ENCODE measurements around the gene PSMB2.
"Not testable (repeated sequence)": the region's sequence is repeated elsewhere in the genome, so short reads cannot be mapped to it uniquely, and the experiment has no call there.

PSMB2 gene

DNA sequence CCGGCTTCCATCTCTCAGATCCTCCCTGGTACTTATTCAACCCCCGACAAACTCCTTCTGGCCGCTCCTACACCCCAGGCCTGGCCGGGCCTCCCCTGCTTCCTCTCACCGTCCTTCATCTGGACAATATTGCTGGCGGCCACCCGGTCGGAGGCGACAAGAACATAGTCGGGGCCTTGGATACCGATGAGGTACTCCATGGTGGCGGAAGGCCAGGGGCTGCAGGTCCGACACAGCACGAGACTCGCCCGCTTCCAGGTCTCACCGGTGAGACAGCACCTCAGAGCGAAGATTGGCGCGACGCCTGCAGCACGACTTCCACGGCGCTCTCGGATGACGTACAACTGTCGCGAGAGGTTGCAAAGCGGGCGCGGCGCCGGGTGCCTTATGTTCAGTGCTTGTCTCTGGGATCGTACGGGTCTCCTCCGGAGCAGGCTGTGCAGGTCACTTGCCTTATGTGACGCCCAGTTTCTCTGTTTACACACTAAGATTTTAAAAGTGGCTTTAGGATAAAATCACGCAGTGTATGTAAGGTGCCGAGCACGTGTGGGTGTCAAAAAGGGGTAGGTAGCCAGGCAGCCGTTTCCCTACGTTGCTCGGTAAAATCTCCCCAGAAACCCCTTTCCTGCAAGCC is at the start of gene PSMB2:
Gene PSMB2, minus strand, starts transcription at position 294 of the 634 bp plus-strand sequence. Its CDS starts 94 bp downstream, at position 200.
- peak; percentile 97 for DNase-seq

GRCh38 chr1:35691080-35691479 is 49.8 kb upstream of the PSMB2 start:
- DNase-seq = no peak

DNA sequence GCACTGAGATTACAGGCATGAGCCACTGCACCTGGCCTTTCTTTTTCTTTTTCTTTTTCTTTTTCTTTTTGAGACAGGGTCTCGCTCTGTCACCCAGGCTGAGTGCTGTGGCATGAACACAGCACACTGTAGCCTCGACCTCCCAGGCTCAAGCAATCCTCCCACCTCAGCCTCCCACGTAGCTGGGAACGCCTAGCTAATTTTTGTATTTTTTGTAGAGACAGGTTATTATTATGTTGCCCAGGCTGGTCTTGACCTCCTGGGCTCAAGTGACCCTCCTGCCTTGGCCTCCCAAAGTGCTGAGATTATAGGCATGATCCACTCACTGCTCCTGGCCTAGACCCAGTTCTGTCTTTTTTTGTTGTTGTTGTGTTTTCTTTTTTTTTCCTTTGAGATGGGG is 48.8 kb upstream of the PSMB2 start:
- DNase-seq = not testable (repeated sequence)

DNA sequence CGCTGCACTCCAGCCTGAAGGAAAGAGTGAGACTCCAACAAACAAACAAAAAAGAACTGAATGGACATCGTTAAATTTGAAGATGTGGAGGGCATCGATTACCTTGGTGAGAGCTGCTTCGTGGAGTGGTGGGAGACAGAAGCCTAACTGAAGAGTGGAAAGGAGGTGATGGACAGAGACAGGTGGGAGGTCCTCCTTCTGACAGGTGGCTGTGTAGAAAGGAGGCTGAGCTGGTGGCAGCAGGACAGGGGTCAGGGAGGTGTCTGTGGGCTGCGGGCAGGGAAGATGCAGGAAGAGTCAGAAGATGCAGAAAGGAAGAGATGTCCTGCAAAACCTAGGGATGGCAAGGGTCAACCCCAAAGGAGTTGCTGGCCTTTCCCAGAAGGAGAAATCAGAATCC is 46.8 kb upstream of the PSMB2 start:
- no peak for DNase-seq

- no peak for DNase-seq
Observed at GRCh38 chr1:35683012-35683411, 41.7 kb upstream of the PSMB2 start.

GRCh38 chr1:35680271-35680670 is 38.9 kb upstream of the PSMB2 start:
- DNase-seq = no peak

DNA sequence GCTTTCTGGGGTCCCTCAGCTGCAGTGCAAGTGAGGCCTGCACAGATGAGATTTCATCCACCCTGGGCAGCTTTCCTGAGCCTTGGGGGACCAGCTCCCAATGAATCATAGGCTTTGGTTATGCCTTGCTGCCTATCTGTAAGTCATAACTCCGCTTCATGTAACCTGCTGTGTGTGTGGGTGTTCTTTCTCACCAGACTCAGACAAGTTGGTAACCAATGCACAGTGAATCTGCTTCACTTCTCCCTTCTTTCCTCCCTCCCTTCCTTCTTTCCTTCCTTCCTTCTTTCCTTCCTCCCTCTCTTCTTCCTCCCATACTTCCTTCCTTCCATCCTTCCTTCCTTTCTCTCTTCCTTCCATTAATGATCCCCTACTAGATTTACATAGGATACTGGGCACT is 34.4 kb upstream of the PSMB2 start:
- no peak for DNase-seq

DNA sequence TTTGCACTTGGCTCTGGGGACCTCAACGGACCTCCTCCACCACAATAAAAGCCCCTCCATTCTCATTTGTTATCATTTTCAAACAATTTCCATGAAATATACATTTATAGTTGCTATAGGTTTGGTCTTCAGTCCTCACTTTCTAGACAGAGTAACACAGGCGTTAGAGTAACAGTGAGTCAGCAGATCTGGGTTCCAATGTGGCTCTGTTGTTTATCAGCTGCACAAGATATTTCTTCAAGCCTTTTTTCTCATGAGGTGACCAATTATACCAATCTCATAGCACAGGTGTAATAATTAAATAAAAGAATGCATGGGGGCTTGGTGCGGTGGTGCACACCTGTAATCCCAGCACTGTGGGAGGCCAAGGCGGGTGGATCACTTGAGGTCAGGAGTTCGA is 32.8 kb upstream of the PSMB2 start:
- no peak for DNase-seq

GRCh38 chr1:35672116-35672515 is 30.8 kb upstream of the PSMB2 start:
- DNase-seq = no peak

DNA sequence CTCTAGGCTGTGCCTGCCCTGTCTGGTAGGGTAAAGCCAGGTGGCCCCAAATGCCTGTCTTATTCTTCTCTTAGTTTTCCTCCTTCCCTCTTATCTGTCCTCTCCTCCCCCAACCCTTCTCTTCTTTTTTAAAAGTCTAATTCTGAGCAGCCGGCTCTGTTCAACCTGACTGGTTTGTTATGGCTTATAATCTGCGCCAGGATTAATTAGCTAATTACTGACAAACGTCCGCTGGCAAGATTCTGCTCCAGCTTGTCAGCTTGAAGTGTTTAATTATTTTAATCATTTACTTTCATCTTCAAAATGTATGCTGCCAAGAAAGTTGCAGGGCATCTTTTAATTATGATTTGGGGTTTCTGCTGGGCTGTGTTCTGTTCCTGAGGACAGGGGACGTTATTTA is 27.2 kb upstream of the PSMB2 start:
- no peak for DNase-seq

DNA sequence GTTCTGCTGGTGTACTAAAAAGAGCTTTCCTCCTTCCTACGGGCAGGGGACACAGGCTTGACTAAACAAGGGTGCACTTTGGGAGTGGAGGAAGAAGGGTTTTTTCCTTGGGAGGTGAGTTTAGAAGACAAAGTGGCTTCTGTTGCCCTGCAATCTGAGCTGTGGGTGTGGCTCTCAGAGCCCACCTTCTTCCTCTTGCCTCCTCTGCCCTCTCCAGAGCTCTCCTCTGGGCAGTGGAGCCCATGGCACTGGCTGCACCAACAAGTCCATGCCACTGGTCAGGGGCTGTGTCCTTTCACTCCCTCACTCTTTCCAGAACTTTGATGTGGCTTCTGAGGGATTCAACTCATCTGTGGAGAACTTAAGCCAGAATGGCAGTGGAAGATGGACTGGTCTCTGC is 25.6 kb upstream of the PSMB2 start:
- DNase-seq = no peak

DNA sequence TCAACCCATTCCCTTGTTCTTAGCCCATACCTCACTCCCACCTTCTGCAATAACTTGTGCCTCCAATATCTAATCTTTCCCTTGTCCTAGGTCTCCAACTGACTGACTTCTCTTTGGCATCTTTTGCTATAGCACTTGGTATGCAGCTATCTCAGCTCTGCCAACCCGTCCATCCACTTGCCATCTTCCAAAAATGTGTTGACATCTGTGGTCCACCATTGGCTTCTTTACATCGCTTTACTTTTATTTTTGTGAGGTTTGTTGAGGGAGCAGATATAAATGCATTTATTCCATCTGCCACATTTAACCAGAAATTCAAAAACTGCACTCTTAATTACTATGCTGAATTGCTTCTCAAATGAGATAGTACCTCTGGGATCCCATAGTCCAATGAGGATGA is 24.9 kb upstream of the PSMB2 start:
- no peak for DNase-seq

GRCh38 chr1:35663434-35663833 is 22.1 kb upstream of the PSMB2 start:
- no peak for DNase-seq

- no peak for DNase-seq
Observed at GRCh38 chr1:35661474-35661795, 20.1 kb upstream of the PSMB2 start.

GRCh38 chr1:35660581-35661473 is 19.5 kb upstream of the PSMB2 start:
- no peak for DNase-seq

DNA sequence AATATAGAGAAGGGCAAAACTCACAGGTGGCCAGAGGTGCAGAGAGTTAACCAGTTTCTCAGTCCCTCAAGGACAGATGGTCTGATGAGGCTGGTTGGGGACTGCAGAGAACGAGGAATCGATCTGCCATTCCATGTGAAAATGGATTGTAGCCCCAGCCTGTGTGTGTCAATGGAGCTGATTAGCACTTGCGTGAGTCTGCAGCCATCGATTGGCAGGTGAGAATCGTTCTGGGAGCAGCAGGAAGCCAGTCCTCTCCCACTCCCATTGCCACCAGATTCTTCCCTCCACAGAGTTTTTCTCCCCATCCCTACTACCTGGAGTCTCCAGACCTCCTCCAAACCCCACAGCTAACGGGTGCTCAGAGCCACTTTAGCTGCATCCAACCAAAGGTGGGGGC is 18.3 kb upstream of the PSMB2 start:
- DNase-seq = no peak

DNA sequence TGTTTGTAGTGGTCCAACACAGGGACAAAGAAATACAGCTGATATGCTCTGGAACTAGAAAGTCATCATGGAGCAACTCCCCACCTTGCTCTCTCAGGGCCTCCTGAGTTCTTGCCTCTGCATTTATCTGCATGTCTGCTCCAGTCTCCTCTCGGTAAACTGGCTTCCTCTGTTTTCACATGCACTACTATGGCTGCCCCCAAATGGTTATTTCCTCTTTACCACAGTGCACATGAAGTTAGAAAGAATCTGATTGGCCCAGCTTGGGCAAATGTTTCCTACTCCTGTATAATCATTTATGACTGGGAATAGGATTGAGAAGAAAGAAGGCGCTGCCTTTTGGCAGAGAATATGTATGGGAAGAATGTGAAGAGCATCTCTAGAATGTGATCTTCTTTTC is 16.5 kb upstream of the PSMB2 start:
- no peak for DNase-seq

DNA sequence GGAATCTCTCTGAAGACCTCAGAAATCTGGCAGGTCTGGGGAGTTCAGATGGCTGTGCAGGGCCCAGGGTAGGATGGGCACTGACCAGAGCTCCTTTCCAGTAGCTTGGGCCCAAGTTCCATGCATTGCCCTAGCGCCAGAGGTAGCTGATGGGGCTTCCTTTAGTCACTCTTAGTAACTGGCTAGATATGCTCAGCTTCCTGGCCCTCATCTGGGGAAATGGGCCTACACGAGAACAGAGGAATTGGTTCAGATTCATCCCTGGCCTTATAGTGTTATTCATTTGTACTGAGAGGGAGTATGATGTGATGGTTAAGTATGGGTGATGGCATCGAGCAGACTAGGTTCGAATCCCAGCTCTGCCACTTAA is 15.5 kb upstream of the PSMB2 start:
- DNase-seq = no peak

DNA sequence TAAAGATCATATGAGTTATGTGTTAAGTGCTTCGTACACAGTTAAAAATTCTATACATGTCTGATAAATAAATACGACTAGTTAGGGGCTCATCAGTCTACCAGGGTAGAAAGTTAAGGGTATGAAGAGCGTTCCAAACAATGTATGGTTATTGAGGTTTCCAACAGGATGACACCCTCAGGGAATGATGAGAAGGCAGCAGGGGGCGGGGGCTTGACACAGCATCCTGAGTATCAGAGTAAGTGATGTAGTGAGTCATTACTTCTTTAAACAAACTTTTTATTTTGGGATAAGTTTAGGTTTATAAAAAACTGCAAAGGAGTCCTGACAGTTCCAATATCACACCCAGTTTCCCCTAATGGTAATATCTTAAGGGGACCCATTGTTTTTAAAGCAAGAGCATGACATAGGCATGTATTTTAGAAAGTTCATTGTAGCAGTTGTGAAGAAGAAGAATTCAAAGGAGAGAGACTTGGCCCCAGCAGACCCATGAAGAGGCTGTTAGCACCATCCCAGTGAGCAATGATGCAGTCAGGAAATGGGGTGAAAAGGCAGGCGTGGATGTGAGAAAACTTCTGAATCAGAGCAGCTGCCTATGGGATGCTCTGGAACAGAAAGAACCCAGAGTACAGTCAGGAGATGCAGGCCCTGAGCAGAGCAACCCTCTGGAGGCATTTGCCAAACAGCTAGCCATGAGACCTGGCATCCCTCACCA is 15.0 kb upstream of the PSMB2 start:
- DNase-seq = no peak

DNA sequence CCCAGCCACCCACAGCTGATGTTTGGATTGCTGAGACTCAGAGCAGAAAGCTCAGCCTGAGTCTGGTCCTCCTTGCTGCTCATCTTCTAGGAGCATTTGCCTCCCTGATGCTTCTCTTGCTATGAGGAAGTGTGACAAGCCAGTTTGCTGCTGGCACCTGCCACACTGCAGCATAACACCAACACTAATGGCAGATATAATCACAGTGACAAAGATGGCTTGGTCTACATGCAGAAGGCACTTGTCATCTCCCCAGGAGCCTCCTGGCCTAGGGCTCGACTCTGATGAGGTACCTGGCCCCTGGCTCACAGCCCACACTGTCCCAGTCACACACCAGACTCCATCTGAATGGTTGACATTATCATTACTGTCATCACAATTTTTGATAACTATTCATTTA is 13.9 kb upstream of the PSMB2 start:
- no peak for DNase-seq

- DNase-seq = no peak
Observed at GRCh38 chr1:35650416-35650815, 9.1 kb upstream of the PSMB2 start.

DNA sequence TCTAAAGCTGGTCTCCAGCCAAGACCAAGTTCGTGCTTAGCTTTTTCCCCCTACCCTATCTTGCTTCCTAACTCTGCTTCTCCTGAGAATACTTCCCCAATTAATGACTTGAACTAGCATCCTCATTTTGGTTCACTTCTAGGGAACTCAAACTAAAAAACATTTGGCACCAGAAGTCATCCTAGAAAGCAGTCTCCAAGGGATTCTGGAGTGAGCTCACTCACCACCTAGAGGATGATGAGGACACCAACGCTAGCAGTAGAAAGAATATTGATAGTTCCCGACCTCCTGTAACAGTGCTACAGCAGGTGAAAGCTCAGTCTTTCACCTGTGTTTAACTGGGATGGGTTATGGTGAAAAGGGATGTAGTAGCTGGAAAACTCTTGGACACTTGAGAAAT is 4.7 kb upstream of the PSMB2 start:
- no peak for DNase-seq

DNA sequence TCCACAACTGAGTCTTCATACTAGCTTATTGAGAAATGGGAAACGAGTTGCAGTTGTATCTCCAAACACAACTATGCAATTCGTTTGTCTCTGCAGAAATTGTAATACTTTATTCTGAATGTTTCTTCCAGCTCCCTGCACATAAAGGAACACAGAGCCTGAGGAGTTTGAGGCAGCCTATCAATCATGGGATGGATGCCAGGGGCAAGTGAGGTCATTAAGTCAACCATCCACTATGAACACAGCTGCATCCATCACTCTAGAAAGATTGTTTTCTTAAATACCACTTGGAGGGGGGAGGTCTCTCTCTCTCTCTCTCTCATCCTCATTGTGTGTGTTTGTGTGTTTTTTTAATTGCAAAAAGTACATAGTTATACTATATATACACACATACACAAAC is 2.9 kb upstream of the PSMB2 start:
- DNase-seq = no peak

DNA sequence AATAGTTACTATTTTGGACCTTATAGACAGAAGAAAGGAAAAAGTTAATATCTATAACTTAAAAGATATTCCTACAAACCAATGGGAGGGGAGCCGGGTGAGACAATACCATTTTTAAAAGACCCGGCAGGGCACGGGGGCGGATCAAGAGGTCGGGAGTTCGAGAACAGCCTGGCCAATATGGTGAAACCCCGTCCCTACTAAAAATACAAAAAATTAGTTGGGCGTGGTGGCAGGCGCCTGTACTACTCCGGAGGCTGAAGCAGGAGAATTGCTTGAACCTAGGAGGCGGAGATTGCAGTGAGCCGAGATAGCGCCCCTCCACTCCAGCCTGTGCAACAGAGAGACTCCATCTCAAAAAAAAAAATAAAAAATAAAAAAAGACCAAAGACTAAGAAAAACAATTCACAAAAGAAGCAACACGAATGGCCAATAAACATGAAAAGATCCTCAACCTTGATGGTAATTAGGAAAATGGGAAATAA is 1.2 kb upstream of the PSMB2 start:
- peak; percentile 10 for DNase-seq
